Rectal smooth muscle tissue (tissue), 1 donor: ENCODE measurements around the gene LMAN2L.

Source experiments
- H3K27ac ChIP-seq: one replicate; pipeline ENCODE4 v1.7.0; 2013; ENCODE audit warnings: low read depth, low read length, inconsistent platforms
- H3K27me3 ChIP-seq: one replicate; pipeline ENCODE4 v1.7.0; 2013; ENCODE audit warnings: low read length; ENCODE audit not compliant: control insufficient read depth, insufficient read depth
- H3K36me3 ChIP-seq: one replicate; pipeline ENCODE4 v1.7.0; 2013; ENCODE audit warnings: low read length; ENCODE audit not compliant: control insufficient read depth, insufficient read depth
- H3K4me1 ChIP-seq: one replicate; pipeline ENCODE4 v1.7.0; 2013; ENCODE audit warnings: low read length; ENCODE audit not compliant: control insufficient read depth, insufficient read depth
- H3K4me3 ChIP-seq: one replicate; pipeline ENCODE4 v1.7.0; 2013; ENCODE audit warnings: low read length
- H3K9ac ChIP-seq: one replicate; pipeline ENCODE4 v1.7.0; 2013; ENCODE audit warnings: low read length

Gene LMAN2L

GRCh38 chr2:96727431-96727830 lies 12.4 kb downstream of the LMAN2L start:
- H3K36me3 ChIP-seq = peaks cover 5% of the 10 kb centered on the region
- no peaks in the 10 kb centered on the region for H3K4me1 ChIP-seq
- H3K27me3 ChIP-seq = no peaks in the 10 kb centered on the region
- H3K4me3 ChIP-seq = no peak overlapping the region
- H3K27ac ChIP-seq = no peak overlapping the region
- no peak overlapping the region for H3K9ac ChIP-seq

DNA sequence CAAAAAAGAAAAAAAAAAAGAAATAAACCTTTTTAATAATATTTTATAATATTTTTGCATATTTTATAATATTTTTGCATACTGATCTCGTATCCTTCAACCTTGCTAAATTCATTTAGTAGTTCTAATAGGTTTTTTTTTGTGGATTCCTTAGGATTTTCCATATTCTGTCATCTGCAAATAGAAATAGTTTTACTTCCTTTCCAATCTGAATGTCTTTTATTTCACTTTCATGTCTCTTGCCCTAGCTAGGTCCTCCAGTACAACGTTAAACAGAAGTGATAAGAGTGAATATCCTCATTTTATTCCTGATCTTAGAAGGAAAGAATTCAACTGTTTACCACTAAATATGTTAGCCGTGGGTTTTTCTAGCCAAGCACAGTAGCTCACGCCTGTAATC lies 13.7 kb downstream of the LMAN2L start:
- Histone ChIP-seq H3K27ac (no peak overlapping the region), H3K4me1 (no peaks in the 10 kb centered on the region), H3K4me3 (no peak overlapping the region), H3K27me3 (no peaks in the 10 kb centered on the region), H3K36me3 (peaks cover 5% of the 10 kb centered on the region), H3K9ac (no peak overlapping the region)

DNA sequence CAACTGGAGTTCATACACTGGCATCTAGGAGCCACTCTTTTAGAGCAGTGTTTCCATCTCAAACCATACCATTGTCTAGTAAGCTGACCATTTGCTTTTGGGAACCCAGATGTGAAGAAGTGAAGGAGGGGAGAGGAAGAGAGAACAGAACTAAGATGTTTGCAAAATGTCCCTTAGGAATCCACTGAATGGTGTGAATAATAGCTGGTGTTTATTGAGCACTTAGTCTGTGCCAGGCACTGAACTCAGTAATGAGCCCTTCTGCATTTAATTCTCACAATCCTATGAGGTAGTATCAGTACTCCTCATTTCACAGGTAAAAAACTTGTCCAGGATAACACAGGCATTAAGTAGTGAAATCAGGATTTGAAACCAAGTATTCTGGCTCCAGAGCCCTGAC lies 23.5 kb downstream of the LMAN2L start:
- H3K4me1 ChIP-seq = no peaks in the 10 kb centered on the region
- no peak overlapping the region for H3K9ac ChIP-seq
- H3K36me3 ChIP-seq = peaks cover 14% of the 10 kb centered on the region
- H3K4me3 ChIP-seq = no peak overlapping the region
- no peak overlapping the region for H3K27ac ChIP-seq
- no peaks in the 10 kb centered on the region for H3K27me3 ChIP-seq

- Histone ChIP-seq H3K27ac (no peak overlapping the region), H3K36me3 (peaks cover 21% of the 10 kb centered on the region), H3K4me3 (no peak overlapping the region), H3K4me1 (no peaks in the 10 kb centered on the region), H3K9ac (no peak overlapping the region), H3K27me3 (no peaks in the 10 kb centered on the region)
Measured at GRCh38 chr2:96715658-96716057, 24.2 kb downstream of the LMAN2L start.

GRCh38 chr2:96710985-96711384 lies 28.9 kb downstream of the LMAN2L start:
- H3K36me3 ChIP-seq = peaks cover 40% of the 10 kb centered on the region
- no peak overlapping the region for H3K4me3 ChIP-seq
- H3K27me3 ChIP-seq = no peaks in the 10 kb centered on the region
- no peak overlapping the region for H3K27ac ChIP-seq
- no peaks in the 10 kb centered on the region for H3K4me1 ChIP-seq
- no peak overlapping the region for H3K9ac ChIP-seq

DNA sequence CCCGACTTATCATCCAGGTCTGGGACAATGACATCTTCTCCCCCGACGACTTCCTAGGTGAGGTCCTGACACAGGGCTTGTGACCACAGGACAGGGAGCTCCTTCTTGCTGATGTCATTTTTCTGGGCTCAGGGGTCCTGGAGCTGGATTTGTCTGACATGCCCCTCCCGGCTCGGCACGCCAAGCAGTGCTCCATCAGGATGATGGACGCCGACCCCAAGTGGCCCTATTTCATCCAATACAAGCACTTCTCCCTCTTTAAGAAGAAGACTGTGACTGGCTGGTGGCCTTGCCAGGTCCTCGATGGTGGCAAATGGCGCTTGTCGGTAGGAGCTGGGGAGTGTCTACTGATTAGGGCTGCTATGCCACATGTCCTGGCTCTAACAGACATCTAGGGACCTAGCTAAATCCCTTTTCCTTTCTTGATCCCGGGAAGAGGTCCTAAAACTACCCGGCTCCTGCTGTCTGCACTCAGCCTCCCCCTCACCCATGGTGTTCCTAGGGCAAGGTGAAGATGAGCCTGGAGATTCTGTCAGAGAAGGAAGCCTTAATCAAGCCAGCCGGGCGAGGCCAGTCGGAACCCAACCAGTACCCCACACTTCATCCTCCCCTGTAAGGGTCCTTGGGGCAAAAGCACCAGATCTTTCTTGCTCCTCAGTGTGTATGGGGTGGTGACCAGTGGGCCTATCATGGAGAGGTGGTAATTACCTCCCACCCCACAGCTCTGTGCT lies 36.7 kb downstream of the LMAN2L start:
- Histone ChIP-seq H3K27ac (no peak overlapping the region), H3K4me1 (no peaks in the 10 kb centered on the region), H3K9ac (no peak overlapping the region), H3K36me3 (peaks cover 20% of the 10 kb centered on the region), H3K27me3 (no peaks in the 10 kb centered on the region), H3K4me3 (no peak overlapping the region)

- Histone ChIP-seq H3K4me3 (no peak overlapping the region), H3K36me3 (peaks cover 16% of the 10 kb centered on the region), H3K27ac (no peak overlapping the region), H3K27me3 (no peaks in the 10 kb centered on the region), H3K4me1 (no peaks in the 10 kb centered on the region), H3K9ac (no peak overlapping the region)
Measured at GRCh38 chr2:96702098-96702785, 37.6 kb downstream of the LMAN2L start.

DNA sequence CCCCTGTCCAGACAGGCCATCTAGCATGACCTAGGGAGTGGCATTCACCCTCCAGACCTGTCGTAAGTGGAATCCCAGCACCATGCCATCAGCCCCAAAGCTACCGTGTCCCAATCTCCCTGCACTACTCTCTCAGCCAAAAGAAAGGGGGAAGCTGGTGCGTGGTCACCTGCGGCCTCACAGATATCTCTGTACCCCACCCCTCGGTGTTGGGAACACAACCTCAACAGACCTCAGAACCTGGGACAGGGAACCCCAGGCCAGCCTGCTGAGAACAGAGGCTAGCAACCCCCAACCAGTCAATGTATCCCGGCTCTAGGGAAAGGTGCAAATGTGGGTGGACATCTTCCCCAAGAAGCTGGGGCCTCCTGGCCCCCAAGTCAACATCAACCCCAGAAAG lies 38.2 kb downstream of the LMAN2L start:
- Histone ChIP-seq H3K4me1 (no peaks in the 10 kb centered on the region), H3K9ac (no peak overlapping the region), H3K27ac (no peak overlapping the region), H3K36me3 (peaks cover 10% of the 10 kb centered on the region), H3K27me3 (no peaks in the 10 kb centered on the region), H3K4me3 (no peak overlapping the region)

DNA sequence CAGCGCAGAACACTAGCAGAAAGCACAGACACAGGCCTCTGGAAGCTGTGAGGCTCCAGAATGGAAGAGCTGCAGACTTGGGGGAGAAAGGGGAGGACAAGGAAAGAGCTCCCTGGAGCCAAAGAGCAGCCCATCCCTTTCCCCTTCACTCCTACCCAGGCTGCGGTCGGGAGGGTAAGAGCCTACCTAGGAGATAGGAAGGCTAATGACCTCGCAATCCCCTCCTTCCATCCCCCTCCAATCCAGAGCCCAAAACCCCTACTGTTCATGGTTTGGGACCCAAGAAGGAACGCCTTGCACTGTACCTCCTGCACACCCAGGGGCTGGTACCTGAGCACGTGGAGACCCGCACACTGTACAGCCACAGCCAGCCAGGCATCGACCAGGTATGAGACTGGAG lies 39.8 kb downstream of the LMAN2L start:
- peaks cover 6% of the 10 kb centered on the region for H3K36me3 ChIP-seq

GRCh38 chr2:96699621-96700020 lies 40.2 kb downstream of the LMAN2L start:
- Histone ChIP-seq H3K4me1 (no peaks in the 10 kb centered on the region), H3K27me3 (no peaks in the 10 kb centered on the region), H3K4me3 (no peak overlapping the region), H3K36me3 (peaks cover 6% of the 10 kb centered on the region), H3K27ac (no peak overlapping the region), H3K9ac (no peak overlapping the region)

More for the DNA sequence above, 39.8 kb downstream of the LMAN2L start:
- Histone ChIP-seq H3K27ac (no peak overlapping the region), H3K4me3 (no peak overlapping the region), H3K4me1 (no peaks in the 10 kb centered on the region), H3K27me3 (no peaks in the 10 kb centered on the region), H3K9ac (no peak overlapping the region)

GRCh38 chr2:96699021-96699420 lies 40.8 kb downstream of the LMAN2L start:
- H3K9ac ChIP-seq = no peak overlapping the region
- peaks cover 3% of the 10 kb centered on the region for H3K36me3 ChIP-seq
- no peaks in the 10 kb centered on the region for H3K27me3 ChIP-seq
- H3K4me1 ChIP-seq = no peaks in the 10 kb centered on the region
- no peak overlapping the region for H3K27ac ChIP-seq
- H3K4me3 ChIP-seq = no peak overlapping the region

DNA sequence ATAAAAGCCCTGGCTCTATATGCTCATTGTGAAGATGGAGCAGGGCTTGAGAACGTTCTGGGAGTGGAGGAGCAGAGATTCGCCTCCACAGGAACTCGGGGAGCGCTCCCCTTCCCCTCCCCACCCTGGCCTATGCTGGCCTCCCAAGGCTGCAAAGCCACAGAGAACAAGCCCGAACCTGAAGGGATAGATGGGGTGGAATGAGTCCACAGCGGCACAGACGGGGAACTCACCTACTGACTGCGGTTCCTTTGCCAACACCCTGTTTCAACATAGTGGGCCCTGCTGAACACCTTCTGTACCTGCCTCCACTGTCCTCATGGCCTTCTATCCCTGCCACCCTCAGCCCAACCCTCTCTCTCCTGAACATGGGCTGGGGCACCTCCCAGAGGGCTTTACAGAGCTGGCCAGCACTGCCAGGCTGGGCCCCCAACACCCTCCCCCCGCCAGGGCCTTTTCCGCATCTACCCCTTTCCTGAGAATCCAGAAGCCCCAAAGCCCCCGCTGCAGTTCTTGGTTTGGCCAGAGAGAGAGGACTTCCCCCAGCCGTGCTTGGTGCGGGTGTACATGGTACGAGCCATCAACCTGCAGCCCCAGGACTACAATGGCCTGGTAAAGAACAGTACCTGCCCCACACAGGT lies 41.5 kb downstream of the LMAN2L start:
- H3K36me3 ChIP-seq = peaks cover 1% of the 10 kb centered on the region
- H3K27me3 ChIP-seq = no peaks in the 10 kb centered on the region
- no peak overlapping the region for H3K9ac ChIP-seq
- H3K4me1 ChIP-seq = no peaks in the 10 kb centered on the region
- no peak overlapping the region for H3K27ac ChIP-seq
- no peak overlapping the region for H3K4me3 ChIP-seq
